BJ (cell line): ENCODE data around the gene MNX1. TPM values are rescaled to one million over a fixed set of nuclear protein-coding genes. Genes with fewer than 3 reads are reported as not detected.

Source experiments
- CTCF ChIA-PET: fragments of 350-600 bp; formaldehyde crosslinking; extraction: SDS; loops from one replicate; lab custom pipeline; 2021; ENCODE audit warnings: antibody characterized with exemption, inconsistent platforms; lab: Yijun Ruan, JAX
- POLR2A ChIA-PET: fragments of 300-600 bp; sonication (Branson Sonifier 250); formaldehyde crosslinking; extraction: SDS; loops from one replicate; lab custom pipeline; 2021; ENCODE audit warnings: antibody characterized with exemption; lab: Charles Lee
- DNase-seq: peaks from one replicate; pipeline ENCODE4 v3.0.0-alpha.2; 2011; ENCODE audit warnings: low read depth
- H3K27me3 ChIP-seq: 2 replicates; pipeline ENCODE4 v1.6.0; 2011; ENCODE audit warnings: low read length; ENCODE audit not compliant: control insufficient read depth, insufficient read depth
- H3K36me3 ChIP-seq: 2 replicates; pipeline ENCODE4 v1.5.1; 2011; ENCODE audit warnings: low read length; ENCODE audit not compliant: control insufficient read depth, insufficient read depth
- H3K4me3 ChIP-seq: 2 replicates; pipeline ENCODE4 v1.5.1; 2011; ENCODE audit warnings: low read depth, mild to moderate bottlenecking, control low read depth, low read length
- polyA plus RNA-seq: library from polyadenylated mRNA; depleted of rRNA; stranded (reverse); fragments of >200 nt; gene quantifications from 2 replicates; pipeline ENCODE4 v1.2.3, GENCODE V29; 2011
- TF ChIP-seq, protein P1 (sequence below): IDR thresholded peaks from 2 replicates; pipeline ENCODE4 v1.5.1; 2011; ENCODE audit warnings: low read depth, mild to moderate bottlenecking, control low read depth, inconsistent platforms, low read length, moderate library complexity; ENCODE audit not compliant: insufficient read depth

Gene MNX1
- polyA plus RNA-seq, 1 experiment: not detected

DNA sequence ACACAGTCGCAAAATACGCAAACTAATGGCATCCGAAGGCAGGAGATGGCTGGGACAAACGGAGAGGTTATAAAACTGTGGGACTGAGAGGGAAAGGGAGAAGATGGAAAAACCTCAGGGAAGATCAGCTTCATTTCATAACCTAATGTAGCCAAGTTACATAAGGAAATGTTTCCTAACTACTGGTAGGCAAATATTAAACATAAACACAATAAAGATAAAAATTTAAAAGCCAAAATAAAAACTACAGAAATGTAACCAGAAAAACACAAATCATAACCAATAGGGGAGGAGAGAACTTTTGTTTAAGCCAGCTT is 13.1 kb upstream of the MNX1 start:
- DNase-seq: no peak
- TF ChIP-seq, protein P1, sequence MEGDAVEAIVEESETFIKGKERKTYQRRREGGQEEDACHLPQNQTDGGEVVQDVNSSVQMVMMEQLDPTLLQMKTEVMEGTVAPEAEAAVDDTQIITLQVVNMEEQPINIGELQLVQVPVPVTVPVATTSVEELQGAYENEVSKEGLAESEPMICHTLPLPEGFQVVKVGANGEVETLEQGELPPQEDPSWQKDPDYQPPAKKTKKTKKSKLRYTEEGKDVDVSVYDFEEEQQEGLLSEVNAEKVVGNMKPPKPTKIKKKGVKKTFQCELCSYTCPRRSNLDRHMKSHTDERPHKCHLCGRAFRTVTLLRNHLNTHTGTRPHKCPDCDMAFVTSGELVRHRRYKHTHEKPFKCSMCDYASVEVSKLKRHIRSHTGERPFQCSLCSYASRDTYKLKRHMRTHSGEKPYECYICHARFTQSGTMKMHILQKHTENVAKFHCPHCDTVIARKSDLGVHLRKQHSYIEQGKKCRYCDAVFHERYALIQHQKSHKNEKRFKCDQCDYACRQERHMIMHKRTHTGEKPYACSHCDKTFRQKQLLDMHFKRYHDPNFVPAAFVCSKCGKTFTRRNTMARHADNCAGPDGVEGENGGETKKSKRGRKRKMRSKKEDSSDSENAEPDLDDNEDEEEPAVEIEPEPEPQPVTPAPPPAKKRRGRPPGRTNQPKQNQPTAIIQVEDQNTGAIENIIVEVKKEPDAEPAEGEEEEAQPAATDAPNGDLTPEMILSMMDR: no peak
- POLR2A ChIA-PET: no interaction called here
- no peak overlapping the region for H3K4me3 ChIP-seq
- CTCF ChIA-PET: no interaction called here
- peaks cover 46% of the 10 kb centered on the region for H3K27me3 ChIP-seq
- no peaks in the 10 kb centered on the region for H3K36me3 ChIP-seq

DNA sequence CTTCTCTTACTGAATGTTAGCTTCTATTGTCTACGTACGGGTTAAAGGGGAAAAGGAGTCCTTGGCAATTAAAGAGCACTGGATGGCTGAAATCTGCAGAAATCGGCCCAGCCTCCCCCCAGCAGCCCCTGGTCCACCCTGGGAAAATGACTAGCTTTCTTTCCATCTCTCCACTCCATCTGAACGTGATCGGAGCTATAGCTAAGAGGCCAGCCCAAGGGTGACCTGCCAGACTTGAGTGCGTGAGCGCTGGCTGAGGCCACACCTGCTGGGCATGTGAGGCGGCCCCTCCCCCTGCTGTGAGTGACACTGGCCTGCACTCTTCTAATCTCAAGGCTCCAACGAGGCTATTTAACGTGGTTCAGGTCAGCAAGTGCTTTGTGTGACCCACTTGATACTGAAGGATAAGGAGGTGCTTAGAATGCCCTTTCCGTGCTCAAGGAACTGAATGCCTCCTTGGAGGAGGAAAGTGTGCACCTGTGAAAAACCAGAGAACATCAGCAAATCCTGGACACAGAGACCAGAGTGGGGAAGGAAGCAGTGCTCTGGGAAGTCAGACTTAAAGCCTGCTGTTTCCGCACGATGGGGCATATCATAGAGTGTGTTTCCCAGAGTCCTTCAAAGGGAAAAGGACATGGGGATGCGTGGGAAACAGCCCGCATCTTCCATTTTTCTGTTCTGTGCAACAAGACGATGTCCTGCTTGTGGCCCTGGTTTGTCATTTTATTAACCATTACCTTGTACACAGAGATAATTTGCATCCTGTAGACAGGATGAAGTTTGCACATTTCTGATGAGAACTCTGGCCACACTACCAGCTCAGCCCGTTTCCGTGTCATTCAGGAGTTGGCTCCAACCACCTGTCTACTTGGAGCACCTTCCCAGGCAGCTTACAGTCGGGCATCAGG is 12.5 kb upstream of the MNX1 start:
- Histone ChIP-seq H3K36me3 (no peaks in the 10 kb centered on the region), H3K4me3 (no peak overlapping the region), H3K27me3 (peaks cover 51% of the 10 kb centered on the region)
- POLR2A ChIA-PET: no interaction called here
- TF ChIP-seq, protein P1: no peak
- no peak for DNase-seq
- CTCF ChIA-PET: no interaction called here

DNA sequence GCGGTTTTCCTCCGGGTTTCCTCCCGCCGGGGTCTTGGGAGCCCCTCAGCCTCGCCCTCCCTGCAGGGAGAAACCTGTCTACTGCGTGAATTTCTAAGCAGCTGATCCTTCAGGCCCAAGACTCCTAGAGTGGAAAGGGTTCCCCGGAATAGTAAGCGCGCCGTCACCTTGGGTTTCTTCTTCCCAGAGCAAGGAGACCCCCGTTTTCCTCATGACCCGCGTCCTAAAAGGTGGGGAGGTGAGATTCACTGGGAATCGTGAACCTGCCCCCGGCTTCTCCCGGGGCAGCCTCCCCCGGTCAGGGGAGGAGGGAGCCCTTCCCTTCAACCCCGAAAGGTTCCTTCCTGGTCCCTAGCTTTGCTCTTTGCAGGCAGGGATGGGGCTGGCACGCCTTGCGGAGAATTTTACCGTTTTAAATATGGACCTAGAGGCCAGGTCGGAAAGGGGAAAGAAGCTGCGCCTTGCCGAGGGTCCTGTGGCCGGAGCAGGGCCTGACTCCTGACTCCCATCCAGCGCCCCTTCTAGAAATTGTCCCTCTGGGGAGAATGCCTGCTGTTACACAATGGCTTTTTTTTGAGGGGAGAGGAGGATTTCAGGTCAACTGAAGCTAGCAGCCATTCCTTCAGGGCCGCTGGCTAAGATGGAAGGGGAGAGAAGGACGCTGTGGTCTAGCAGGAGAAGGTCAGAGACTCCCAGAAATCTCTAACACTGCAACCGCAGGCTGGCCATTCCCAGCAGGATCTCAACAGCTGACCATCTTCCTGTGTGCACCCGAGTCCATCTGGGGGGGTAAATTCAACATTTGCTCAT is 11.6 kb upstream of the MNX1 start:
- Histone ChIP-seq H3K36me3 (no peaks in the 10 kb centered on the region), H3K27me3 (peaks cover 58% of the 10 kb centered on the region), H3K4me3 (no peak overlapping the region)
- TF ChIP-seq, protein P1: no peak
- CTCF ChIA-PET: no interaction called here
- POLR2A ChIA-PET: no interaction called here
- DNase-seq: no peak

DNA sequence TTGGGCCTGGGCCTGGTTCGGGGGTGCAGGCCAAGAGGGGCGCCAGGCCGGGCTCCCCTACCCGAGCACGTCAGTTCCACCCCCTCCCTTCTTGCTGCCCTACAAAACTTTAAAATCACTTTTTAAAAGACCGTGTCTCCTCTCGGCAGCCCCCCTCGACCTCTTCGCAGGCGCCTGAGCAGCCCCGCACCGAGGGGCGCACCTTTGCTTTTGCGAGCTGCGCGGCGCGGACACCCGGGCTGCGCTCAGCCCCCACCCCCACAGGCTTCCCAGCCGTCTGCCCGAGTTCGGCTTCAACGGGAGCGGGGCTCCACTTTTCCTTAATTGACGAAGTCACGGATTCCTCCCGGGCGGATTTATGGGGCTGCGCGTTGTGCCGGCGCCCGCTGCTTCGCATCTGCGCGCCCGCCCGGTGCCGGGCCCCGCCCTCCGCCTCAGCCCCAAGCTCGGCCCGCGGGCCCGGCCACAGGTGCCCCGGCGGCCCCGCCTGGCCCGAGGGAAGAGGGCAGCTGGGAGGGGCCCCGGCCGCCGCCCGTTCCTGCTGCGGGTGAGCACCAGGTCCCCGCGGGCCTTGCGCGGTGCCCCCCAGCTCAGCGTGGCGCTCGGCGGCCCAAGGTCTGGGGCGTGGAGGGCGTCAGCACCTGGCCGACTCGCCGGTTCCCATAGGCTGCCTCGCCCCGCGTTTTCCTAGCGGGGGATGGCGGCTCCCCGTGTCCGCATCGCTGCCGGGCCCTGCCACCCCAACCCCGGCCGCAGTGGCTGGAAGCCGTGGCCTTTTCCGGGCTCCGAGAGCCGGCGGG is 10.8 kb upstream of the MNX1 start:
- DNase-seq: no peak
- TF ChIP-seq, protein P1: no peak
- ChIA-PET CTCF (no interaction called here), POLR2A (no interaction called here)
- H3K27me3 ChIP-seq: peaks cover 66% of the 10 kb centered on the region
- no peaks in the 10 kb centered on the region for H3K36me3 ChIP-seq
- no peak overlapping the region for H3K4me3 ChIP-seq
